HG02981 (cell line): Measurements from ENCODE around the gene GALNT12.

ENCODE experiments used
- ATAC-seq: cut with Tn5 transposase; IDR thresholded peaks from one replicate; pipeline ENCODE4 v1.9.1; 2021; ENCODE audit warnings: mild to moderate bottlenecking, moderate library complexity; ENCODE audit not compliant: unreplicated experiment

Gene GALNT12

GRCh38 chr9:98801561-98801960 lies 5.9 kb upstream of the GALNT12 start:
- ATAC-seq = no peak

GRCh38 chr9:98801969-98802371 lies 5.5 kb upstream of the GALNT12 start:
- ATAC-seq = no peak

- no peak for ATAC-seq
Measured at GRCh38 chr9:98804083-98804482, 3.4 kb upstream of the GALNT12 start.

GRCh38 chr9:98805506-98806272 lies 1.8 kb upstream of the GALNT12 start:
- ATAC-seq = no peak

GRCh38 chr9:98806394-98807035 lies 955 bp upstream of the GALNT12 start:
- no peak for ATAC-seq

DNA sequence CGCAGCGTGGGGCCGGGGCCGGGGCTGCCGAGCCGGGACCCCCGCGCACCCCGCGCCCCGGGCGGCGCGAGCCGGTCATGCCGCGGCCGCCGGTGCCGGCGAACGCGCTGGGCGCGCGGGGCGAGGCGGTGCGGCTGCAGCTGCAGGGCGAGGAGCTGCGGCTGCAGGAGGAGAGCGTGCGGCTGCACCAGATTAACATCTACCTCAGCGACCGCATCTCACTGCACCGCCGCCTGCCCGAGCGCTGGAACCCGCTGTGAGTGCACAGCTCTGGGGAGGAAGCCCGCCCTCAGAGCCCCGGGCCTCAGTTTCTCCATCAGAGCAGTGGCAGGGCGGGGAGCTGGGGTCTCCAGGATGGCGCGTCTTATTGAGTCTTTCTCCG lies 335 bp downstream of the GALNT12 start:
- no peak for ATAC-seq

- no peak for ATAC-seq
Measured at GRCh38 chr9:98808411-98808815, 943 bp downstream of the GALNT12 start.

GRCh38 chr9:98808875-98809274 lies 1.4 kb downstream of the GALNT12 start:
- no peak for ATAC-seq

DNA sequence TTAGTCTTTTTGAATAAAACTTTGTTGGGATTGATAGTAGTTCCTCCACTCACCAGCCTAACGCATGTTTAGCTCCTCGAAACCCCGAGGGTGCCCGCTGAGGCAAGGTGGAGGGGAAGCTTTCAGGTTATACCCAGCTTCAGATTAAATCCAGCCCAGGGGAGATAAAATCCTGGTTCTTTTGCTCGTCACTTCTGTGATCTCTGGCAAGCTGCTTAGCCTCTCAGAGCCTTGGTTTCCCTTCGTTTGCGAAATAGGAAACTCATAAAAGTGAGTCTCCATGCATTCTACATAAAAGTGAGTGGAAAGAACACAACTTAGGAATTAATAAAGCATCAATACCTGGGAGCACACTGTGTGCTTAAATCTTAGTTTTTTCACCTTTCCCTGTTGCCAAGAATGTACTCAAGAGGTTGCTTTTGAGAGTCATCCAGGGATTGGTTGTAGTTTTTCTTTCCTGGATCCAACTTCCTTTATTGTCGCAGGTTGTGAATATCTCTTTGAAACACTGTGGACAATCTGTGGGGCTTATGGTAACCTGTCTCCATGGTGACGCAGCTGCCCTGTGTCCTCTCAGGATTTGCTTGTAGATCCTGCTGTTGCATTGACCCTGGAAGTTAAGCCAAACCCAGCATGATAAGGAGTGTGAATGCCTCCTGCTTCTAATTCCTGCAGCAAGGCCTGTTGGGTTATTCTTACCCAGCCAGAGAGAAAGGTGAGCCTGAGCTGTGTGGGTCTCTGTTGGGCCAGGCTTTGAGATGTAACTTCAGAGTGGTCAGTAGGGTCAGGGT lies 2.0 kb downstream of the GALNT12 start:
- ATAC-seq = no peak

DNA sequence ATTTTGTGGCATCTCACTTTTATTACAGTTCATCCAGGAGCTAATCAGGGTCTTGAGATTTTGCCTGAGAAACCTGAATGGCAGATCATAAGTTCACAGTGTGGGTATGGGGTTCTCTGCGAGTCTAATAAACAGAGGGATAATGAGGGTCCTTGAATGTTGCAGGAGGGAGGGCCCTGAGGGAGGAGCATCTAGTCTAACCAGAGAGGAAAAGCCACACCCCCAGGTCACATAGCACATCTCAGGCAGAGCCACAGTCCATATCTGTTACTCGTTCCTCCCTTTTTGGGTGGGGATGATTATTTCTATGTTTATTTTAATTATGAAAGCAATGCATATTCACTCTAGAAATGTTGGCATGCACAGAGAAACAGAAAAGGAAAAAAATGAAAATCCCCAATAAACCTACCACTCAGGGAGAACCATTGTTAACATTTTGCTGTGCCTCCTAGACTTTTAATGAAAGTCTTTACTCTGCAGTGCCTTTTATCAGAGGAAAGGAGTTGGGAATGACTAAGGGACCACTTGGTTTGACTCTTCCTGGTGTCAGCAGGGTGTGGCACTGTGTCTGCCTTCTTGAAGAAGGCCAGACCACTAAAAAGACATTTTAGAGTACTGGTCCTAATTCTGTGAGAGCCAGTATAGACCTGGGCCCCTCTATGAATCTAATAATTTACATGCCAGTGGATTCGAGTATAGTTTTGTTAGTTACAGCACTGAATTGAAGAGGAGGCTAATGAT lies 2.8 kb downstream of the GALNT12 start:
- no peak for ATAC-seq

DNA sequence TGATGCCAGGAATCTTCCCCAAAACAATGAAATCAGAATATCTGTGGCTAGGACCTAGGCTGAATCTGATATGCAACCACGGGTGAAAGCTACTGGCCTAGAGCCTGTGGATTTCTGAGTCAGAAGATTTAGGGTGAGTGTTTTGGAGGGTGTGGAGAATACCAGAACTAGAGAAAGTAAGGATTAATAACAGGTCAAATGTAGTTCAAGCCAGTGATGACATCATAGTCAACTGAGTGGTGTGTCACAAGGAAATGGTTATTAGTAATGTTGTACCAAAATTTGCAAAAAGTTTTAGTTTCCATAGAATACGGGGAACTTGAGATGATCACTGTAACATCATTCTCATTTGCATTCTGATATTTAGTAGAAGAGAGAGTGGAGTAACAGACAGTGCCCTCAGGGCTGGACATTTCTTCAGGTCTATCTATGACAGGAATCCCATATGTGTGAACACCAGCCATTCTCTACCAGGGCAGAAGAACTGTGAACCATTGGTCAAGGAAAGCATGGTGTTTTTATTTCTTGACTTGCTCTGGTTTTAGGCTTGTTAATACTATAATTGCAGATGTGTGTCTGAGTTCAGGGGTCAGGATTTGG lies 3.7 kb downstream of the GALNT12 start:
- peak; percentile 49 for ATAC-seq

DNA sequence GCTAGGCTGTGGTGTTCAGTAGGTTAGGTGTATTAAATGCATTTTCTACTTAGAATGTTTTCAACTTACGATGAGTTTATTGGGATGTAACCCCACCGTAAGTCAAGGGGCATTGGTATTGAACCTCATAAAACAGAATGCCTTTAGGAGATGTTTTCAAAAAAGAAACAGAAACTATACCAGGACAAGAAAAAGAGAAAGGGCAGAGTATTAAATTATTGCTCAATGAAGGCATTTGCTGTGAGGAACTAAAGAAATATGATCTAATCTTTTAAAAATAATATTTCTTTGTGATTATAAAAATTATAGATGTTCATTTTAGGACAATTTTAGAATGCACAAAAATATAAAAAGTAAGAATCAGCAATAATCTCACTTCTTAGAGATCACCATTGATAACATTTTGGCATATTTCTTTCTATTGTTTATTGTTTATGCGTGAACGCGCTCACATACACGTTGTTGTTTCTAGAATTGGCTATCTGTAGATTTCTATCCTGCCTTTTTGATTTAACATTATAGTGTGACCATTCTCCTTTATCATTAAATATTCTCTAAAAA lies 8.0 kb downstream of the GALNT12 start:
- ATAC-seq = no peak

DNA sequence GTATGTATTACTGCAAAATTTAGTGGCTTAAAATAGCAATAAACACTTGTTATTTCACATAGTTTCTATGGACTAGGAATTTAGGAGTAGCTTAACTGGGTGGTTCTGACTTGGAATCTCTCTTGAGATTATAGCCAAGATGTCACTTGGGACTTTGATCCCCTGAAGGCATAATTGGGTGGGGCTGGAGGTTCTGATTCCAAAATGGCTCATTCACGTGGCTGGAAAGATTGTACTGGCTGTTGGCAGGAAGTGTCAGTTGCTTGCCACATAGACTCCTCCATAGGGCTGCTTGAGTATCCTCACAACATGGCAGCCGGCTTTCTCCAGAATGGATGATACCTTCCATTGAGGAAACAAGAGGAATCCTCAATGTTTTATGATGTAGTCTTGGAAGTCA lies 11.3 kb downstream of the GALNT12 start:
- no peak for ATAC-seq

GRCh38 chr9:98819231-98819630 lies 11.8 kb downstream of the GALNT12 start:
- no peak for ATAC-seq

- no peak for ATAC-seq
Measured at GRCh38 chr9:98821831-98822230, 14.4 kb downstream of the GALNT12 start.

GRCh38 chr9:98822661-98823060 lies 15.2 kb downstream of the GALNT12 start:
- no peak for ATAC-seq

- ATAC-seq = no peak
Measured at GRCh38 chr9:98823666-98824334, 16.3 kb downstream of the GALNT12 start.

- ATAC-seq = no peak
Measured at GRCh38 chr9:98825414-98825813, 17.9 kb downstream of the GALNT12 start.

- ATAC-seq = no peak
Measured at GRCh38 chr9:98826716-98827115, 19.2 kb downstream of the GALNT12 start.

DNA sequence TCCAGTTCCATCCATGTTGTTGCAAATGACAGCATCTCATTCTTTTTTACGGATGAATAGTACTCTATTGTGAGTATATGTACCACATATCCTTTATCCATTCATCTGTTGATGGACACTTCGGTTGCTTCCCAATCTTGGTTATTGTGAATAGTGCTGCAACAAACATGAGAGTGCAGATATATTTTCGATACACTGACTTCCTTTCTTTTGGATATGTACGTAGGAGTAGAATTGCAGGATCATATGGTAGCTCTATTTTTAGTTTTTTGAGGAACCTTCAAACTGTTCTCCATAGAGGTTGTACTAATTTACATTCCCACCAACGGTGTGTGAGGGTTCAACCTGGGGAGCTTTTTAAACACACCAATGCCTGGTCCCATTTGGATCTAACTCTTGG lies 22.3 kb downstream of the GALNT12 start:
- ATAC-seq = no peak
